Effector CD4-positive, alpha-beta T cell (primary cell): Measurements from ENCODE around the gene ATPAF1.

Experiments used
- DNase-seq: peaks from one replicate; pipeline ENCODE4 v3.0.0-alpha.2; 2020

The ATPAF1 gene

GRCh38 chr1:46613661-46614603 is 54.2 kb downstream of the ATPAF1 start:
- no peak for DNase-seq

- DNase-seq, result no peak
Measured at GRCh38 chr1:46612937-46613660, 55.1 kb downstream of the ATPAF1 start.

DNA sequence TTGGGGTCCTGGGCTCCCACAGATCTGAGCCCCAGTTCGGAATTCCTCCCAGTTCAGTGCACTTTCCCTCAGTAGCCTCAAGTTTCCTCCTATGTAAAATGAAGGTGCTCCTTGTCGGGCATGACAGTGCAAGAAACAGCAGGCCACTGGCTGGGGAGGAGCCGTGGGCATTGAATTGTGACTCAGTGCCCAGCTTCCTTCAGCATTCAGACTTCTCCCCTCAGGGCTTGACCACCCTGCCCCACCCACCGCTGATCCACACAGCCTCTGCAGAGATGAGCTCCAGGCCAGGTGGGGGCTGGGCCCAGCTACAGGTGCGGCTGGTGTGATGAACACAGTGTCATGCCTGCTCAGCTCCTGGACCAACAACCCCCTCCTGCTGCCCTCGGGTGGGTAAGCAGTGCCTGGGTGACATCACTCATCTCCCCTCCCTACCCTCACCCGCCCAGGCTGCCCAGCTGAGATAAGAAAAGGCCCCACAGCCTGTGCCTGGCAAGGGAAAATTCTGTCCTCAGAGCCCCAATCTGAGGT is 56.4 kb downstream of the ATPAF1 start:
- DNase-seq, result no peak

- DNase-seq, result no peak
Measured at GRCh38 chr1:46607345-46608130, 60.6 kb downstream of the ATPAF1 start.

- DNase-seq, result no peak
Measured at GRCh38 chr1:46606255-46606965, 61.8 kb downstream of the ATPAF1 start.

DNA sequence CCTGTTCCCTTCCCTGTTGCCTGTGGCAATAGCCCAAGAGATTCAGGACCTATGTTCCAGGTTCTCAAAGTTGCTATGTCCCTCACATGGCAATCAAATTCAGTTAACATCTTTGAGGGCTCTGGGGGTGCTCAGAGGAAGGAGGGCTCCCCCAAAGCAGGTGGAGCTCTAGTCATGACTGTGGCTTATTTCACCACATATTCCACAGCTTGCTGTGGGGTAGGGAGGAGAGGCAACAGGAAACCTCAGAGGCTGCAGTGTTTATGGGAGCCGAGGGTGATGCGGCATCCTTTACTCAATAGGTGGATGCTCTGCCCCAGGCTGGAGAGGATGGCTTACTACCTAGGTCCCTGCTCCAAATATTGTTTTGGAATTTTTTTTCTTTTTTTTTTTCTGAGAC is 62.9 kb downstream of the ATPAF1 start:
- DNase-seq, result no peak

- peak; percentile 99 for DNase-seq
Measured at GRCh38 chr1:46603858-46604549, 64.2 kb downstream of the ATPAF1 start, which contains the start of gene MKNK1. Gene MKNK1 (minus strand): TSS chr1:46604268. CDS start chr1:46583327, 20,941 bp downstream.

GRCh38 chr1:46603481-46603857 is 64.7 kb downstream of the ATPAF1 start:
- no peak for DNase-seq

- no peak for DNase-seq
Measured at GRCh38 chr1:46601257-46602007, 66.7 kb downstream of the ATPAF1 start.

- DNase-seq, result no peak
Measured at GRCh38 chr1:46599059-46599970, 68.8 kb downstream of the ATPAF1 start.

DNA sequence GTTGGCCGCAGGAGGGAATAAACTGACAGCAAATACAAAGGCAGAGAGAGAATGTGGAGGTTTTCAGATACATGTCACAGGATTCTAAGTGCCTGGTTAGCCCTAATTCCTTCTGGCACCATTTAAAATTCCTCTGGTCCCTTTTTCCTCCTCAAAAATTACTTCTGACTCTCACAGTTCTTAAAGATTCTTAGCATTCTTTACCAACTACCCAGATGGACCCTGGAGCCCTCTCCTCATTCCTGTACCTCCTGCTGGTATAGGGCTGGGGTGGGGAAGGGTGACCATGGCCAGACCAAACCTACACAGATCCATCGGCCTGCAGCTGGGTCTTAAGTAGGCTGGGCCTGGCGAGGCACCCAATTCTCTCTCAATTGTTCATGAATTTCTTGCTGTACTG is 71.3 kb downstream of the ATPAF1 start:
- DNase-seq, result no peak

GRCh38 chr1:46596036-46596435 is 72.1 kb downstream of the ATPAF1 start:
- no peak for DNase-seq

- DNase-seq, result no peak
Measured at GRCh38 chr1:46595127-46595526, 73.0 kb downstream of the ATPAF1 start.

- no peak for DNase-seq
Measured at GRCh38 chr1:46594063-46594462, 74.1 kb downstream of the ATPAF1 start.

- DNase-seq, result no peak
Measured at GRCh38 chr1:46592823-46593222, 75.3 kb downstream of the ATPAF1 start.

GRCh38 chr1:46589529-46589928 is 78.6 kb downstream of the ATPAF1 start:
- no peak for DNase-seq

- no peak for DNase-seq
Measured at GRCh38 chr1:46587069-46587468, 81.1 kb downstream of the ATPAF1 start.

- no peak for DNase-seq
Measured at GRCh38 chr1:46585312-46585938, 82.7 kb downstream of the ATPAF1 start.

- DNase-seq, result no peak
Measured at GRCh38 chr1:46583494-46583893, 84.7 kb downstream of the ATPAF1 start.
